ENCODE results near the gene ITPR1. TPM values are rescaled to one million over a fixed set of nuclear protein-coding genes. Genes with fewer than 3 reads are reported as not detected.

The ITPR1 gene
- total and polyA plus RNA-seq, 2 of the 4 experiments (the other 2 are of a cell fraction), result 1.8 to 5.7 TPM

DNA sequence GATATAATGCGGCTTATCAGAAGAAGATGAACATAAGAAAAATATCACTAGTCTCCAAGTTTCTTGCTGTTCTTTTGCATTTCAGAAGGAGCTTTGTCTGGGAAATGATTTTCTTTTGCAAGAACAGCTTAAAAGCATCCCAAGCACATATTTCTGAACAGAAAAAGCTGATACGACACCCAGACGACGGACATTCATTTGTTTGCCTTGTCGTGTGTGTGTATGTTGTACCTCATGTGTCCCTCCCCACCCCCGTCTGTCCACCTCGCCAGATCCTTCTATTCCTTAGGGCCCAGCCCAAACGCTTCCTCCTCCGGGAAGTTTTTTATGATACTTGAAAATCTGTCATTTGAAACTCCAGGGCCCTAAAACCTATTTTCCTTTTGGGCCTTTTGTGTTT, 8.8 kb downstream of the ITPR1 start:
- H3K4ac ChIP-seq (ENCODE audit: low read depth, low read length), result no peak overlapping the region
- DNase-seq (no peak), ATAC-seq (ENCODE audit: low read depth) (no peak)
- no peak overlapping the region for H4K5ac ChIP-seq (ENCODE audit: low read depth, low read length)
- no peak overlapping the region for H3K9ac ChIP-seq (ENCODE audit: low read depth, low read length)
- no peak for TF ChIP-seq MAFK (IDR thresholded peaks at IDR 0.05; ENCODE audit: low read depth, low read length)
- TF ChIP-seq, protein P1, sequence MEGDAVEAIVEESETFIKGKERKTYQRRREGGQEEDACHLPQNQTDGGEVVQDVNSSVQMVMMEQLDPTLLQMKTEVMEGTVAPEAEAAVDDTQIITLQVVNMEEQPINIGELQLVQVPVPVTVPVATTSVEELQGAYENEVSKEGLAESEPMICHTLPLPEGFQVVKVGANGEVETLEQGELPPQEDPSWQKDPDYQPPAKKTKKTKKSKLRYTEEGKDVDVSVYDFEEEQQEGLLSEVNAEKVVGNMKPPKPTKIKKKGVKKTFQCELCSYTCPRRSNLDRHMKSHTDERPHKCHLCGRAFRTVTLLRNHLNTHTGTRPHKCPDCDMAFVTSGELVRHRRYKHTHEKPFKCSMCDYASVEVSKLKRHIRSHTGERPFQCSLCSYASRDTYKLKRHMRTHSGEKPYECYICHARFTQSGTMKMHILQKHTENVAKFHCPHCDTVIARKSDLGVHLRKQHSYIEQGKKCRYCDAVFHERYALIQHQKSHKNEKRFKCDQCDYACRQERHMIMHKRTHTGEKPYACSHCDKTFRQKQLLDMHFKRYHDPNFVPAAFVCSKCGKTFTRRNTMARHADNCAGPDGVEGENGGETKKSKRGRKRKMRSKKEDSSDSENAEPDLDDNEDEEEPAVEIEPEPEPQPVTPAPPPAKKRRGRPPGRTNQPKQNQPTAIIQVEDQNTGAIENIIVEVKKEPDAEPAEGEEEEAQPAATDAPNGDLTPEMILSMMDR (conservative IDR thresholded peaks at IDR 0.05; ENCODE audit: low read depth, low read length), result no peak
- TF ChIP-seq SMC3 (IDR thresholded peaks at IDR 0.05; ENCODE audit: low read depth, low read length), result no peak
- TF ChIP-seq POLR2A (IDR thresholded peaks at IDR 0.05; ENCODE audit: low read depth, low read length), result no peak
- no peak for TF ChIP-seq MAZ (IDR thresholded peaks at IDR 0.05; ENCODE audit: borderline replicate concordance, low read depth, low read length)
- no peak for TF ChIP-seq MXI1 (IDR thresholded peaks at IDR 0.05; ENCODE audit: borderline replicate concordance, low read depth, low read length)
- TF ChIP-seq FOS (IDR thresholded peaks at IDR 0.05; ENCODE audit: low read depth, low read length), result no peak
- TF ChIP-seq CHD1 (IDR thresholded peaks at IDR 0.05; ENCODE audit: low read depth, low read length), result no peak
- no peak for TF ChIP-seq BHLHE40 (IDR thresholded peaks at IDR 0.05; ENCODE audit: low read depth, low read length)
- TF ChIP-seq, protein P2, sequence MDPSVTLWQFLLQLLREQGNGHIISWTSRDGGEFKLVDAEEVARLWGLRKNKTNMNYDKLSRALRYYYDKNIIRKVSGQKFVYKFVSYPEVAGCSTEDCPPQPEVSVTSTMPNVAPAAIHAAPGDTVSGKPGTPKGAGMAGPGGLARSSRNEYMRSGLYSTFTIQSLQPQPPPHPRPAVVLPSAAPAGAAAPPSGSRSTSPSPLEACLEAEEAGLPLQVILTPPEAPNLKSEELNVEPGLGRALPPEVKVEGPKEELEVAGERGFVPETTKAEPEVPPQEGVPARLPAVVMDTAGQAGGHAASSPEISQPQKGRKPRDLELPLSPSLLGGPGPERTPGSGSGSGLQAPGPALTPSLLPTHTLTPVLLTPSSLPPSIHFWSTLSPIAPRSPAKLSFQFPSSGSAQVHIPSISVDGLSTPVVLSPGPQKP (IDR thresholded peaks at IDR 0.05; ENCODE audit: borderline replicate concordance, low read depth, low read length), result no peak
- TF ChIP-seq RAD21 (IDR thresholded peaks at IDR 0.05; ENCODE audit: low read length), result no peak
- no peak for TF ChIP-seq RCOR1 (IDR thresholded peaks at IDR 0.05; ENCODE audit: insufficient replicate concordance, low read length)
- TF ChIP-seq CEBPB (IDR thresholded peaks at IDR 0.05; ENCODE audit: low read depth, low read length), result no peak
- no peak for TF ChIP-seq RFX5 (IDR thresholded peaks at IDR 0.05; ENCODE audit: low read depth, low read length)
- H4K20me1 ChIP-seq (ENCODE audit: insufficient read depth, low read length), result no peaks in the 10 kb centered on the region
- H3K18ac ChIP-seq (ENCODE audit: low read depth, low read length), result no peak overlapping the region
- no peaks in the 10 kb centered on the region for H3K4me1 ChIP-seq (ENCODE audit: control insufficient read depth, insufficient read depth, low read length)
- no peak overlapping the region for H3K23ac ChIP-seq (ENCODE audit: low read depth, low read length)
- H3K9me3 ChIP-seq (ENCODE audit: control insufficient read depth, insufficient read depth, low read length), result no peaks in the 10 kb centered on the region
- no peak overlapping the region for H3K4me2 ChIP-seq (ENCODE audit: low read depth, low read length)
- H3K27ac ChIP-seq (ENCODE audit: insufficient read depth, low read length), result no peak overlapping the region
- dilution Hi-C loops (cut with HindIII; ENCODE audit: low sequenced_read_pairs, unreplicated experiment), result no loop called here
- no peak overlapping the region for H2AK9ac ChIP-seq (replicated peaks; ENCODE audit: low read depth, low read length, poor library complexity)
- in situ Hi-C loops (cut with MboI; ENCODE audit: low sequenced_read_pairs), result no loop called here
- no peak overlapping the region for H2AK5ac ChIP-seq (ENCODE audit: low read depth, low read length)
- H3K79me1 ChIP-seq (ENCODE audit: low read depth in 1 of 2, low read length in 2 of 2), result no peaks in the 10 kb centered on the region
- H2BK120ac ChIP-seq (ENCODE audit: low read depth, low read length), result no peak overlapping the region
- H4K91ac ChIP-seq (ENCODE audit: insufficient read depth, low read depth, low read length), result no peak overlapping the region
- BruUV-seq (replicated peaks), result no TSS peak
- H2BK20ac ChIP-seq (ENCODE audit: low read depth, low read length), result no peak overlapping the region
- ChIA-PET POLR2A (ENCODE audit: unreplicated experiment) (no interaction called here), CTCF (no interaction called here)
- no peak overlapping the region for H4K8ac ChIP-seq (ENCODE audit: low read depth in 2 of 2, low read length in 2 of 2)
- H2BK5ac ChIP-seq (ENCODE audit: low read depth, low read length, poor library complexity, severe bottlenecking), result no peak overlapping the region
- no peaks in the 10 kb centered on the region for H3K9me1 ChIP-seq (ENCODE audit: insufficient read depth, low read length)
- no peak overlapping the region for H3K4me3 ChIP-seq (ENCODE audit: insufficient read depth, low read depth, low read length)
- H2AFZ ChIP-seq (replicated peaks; ENCODE audit: low read length, poor library complexity), result no peak overlapping the region
- H3K36me3 ChIP-seq (ENCODE audit: control insufficient read depth, insufficient read depth, low read length), result no peaks in the 10 kb centered on the region
- no CpG with 5 or more reads among the region's 9 CpGs for WGBS, 2 experiments (ENCODE audit: extremely low coverage in 2 of 2, insufficient read length in 1 of 2)
- H3K14ac ChIP-seq (replicated peaks; ENCODE audit: low read depth, low read length), result no peak overlapping the region
- no peak overlapping the region for H2BK15ac ChIP-seq (ENCODE audit: low read depth, low read length)
- no peak overlapping the region for H3K56ac ChIP-seq (ENCODE audit: extremely low read depth, insufficient read depth, low read length)
- intact Hi-C loops (cut with micrococcal nuclease), result no loop called here
- no peaks in the 10 kb centered on the region; the same call in 1 of the 2 replicates for H3K27me3 ChIP-seq (ENCODE audit: control insufficient read depth, insufficient read depth, low read length)
